HG03378 (cell line): Measurements from ENCODE around the gene NBPF1.
A peak's percentile ranks its signal among the peaks of the same experiment; 100 is the strongest.
"Not testable (repeated sequence)": the region's sequence is repeated elsewhere in the genome, so short reads cannot be mapped to it uniquely, and the experiment has no call there.

Source experiments
- ATAC-seq: cut with Tn5 transposase; IDR thresholded peaks from one replicate; pipeline ENCODE4 v1.9.1; 2021; ENCODE audit warnings: mild to moderate bottlenecking, moderate library complexity; ENCODE audit not compliant: unreplicated experiment

Gene NBPF1

GRCh38 chr1:16613185-16614147 lies at the start of gene NBPF1:
Gene NBPF1, minus strand, starts transcription at chr1:16613564.
- ATAC-seq: peak; percentile 58

- ATAC-seq: not testable (repeated sequence)
These were observed 44.9 kb upstream of the NBPF1 start for GRCh38 chr1:16658234-16658633.

- ATAC-seq: not testable (repeated sequence)
These were observed 43.8 kb upstream of the NBPF1 start for GRCh38 chr1:16656981-16657683.

- ATAC-seq: not testable (repeated sequence)
These were observed 43.2 kb upstream of the NBPF1 start for GRCh38 chr1:16656574-16656973.

- not testable (repeated sequence) for ATAC-seq
These were observed 38.2 kb upstream of the NBPF1 start for GRCh38 chr1:16651560-16651959.

- ATAC-seq: not testable (repeated sequence)
These were observed 36.6 kb upstream of the NBPF1 start for GRCh38 chr1:16649960-16650359.

- ATAC-seq: not testable (repeated sequence)
These were observed 36.0 kb upstream of the NBPF1 start for GRCh38 chr1:16649390-16649789.

- not testable (repeated sequence) for ATAC-seq
These were observed 35.4 kb upstream of the NBPF1 start for GRCh38 chr1:16648756-16649155.

- ATAC-seq: not testable (repeated sequence)
These were observed 34.9 kb upstream of the NBPF1 start for GRCh38 chr1:16648250-16648649.

GRCh38 chr1:16647179-16648176 lies 34.1 kb upstream of the NBPF1 start:
- not testable (repeated sequence) for ATAC-seq

- ATAC-seq: not testable (repeated sequence)
These were observed 33.4 kb upstream of the NBPF1 start for GRCh38 chr1:16646716-16647115.

- ATAC-seq: not testable (repeated sequence)
These were observed 32.8 kb upstream of the NBPF1 start for GRCh38 chr1:16646061-16646664.

GRCh38 chr1:16645271-16646060 lies 32.1 kb upstream of the NBPF1 start:
- peak; percentile 8 for ATAC-seq

GRCh38 chr1:16644482-16645270 lies 31.3 kb upstream of the NBPF1 start:
- peak; percentile 50 for ATAC-seq

- ATAC-seq: peak; percentile 25
These were observed 30.8 kb upstream of the NBPF1 start for GRCh38 chr1:16644193-16644481.

- peak; percentile 8 for ATAC-seq
These were observed 30.3 kb upstream of the NBPF1 start for GRCh38 chr1:16643476-16644192.

- not testable (repeated sequence) for ATAC-seq
These were observed 29.6 kb upstream of the NBPF1 start for GRCh38 chr1:16643001-16643411.
